Right cardiac atrium (tissue), 5 donors: ENCODE results near the gene GRK1. TPM values are rescaled to one million over a fixed set of nuclear protein-coding genes. Genes with fewer than 3 reads are reported as not detected.

Experiments
- polyA plus RNA-seq: library from polyadenylated mRNA; stranded (reverse); fragments of 200-250 nt; gene quantifications from one replicate; pipeline ENCODE4 v1.2.3, GENCODE V29; 2013
- total RNA-seq, 4 donors: library from RNA; stranded (reverse); fragmentation: NEBNext Ultra II Directional; extraction: Animal tissue kit (Norgen Biotek cat#: 25700); gene quantifications; one replicate each; pipeline ENCODE4 v1.2.1, GENCODE V29; 2021
- donor health status: healthy with polysubstance abuse.
- donor health status: DM: no; HTN: yes; CAD: no.
- donor health status: DM: no; HTN: no; CAD: no.
- donor health status: DM: no; HTN: yes; CAD: no; lungs with severe emphysema.
- donor health status: DM: yes; HTN: yes; CAD: no.

The GRK1 gene
- total and polyA plus RNA-seq, 5 donors: 0.24 to 0.66 (median 0.43) TPM; not detected in 2

Other genes with a start within 250 kb of the GRK1 start
- gene ADPRHL1, start 213.7 kb upstream of the GRK1 start, total RNA-seq: 100 to 1,000 TPM; 320 to 446 (median 375) TPM
- gene ADPRHL1, start 213.7 kb upstream of the GRK1 start, polyA plus RNA-seq: 280 TPM
- gene DCUN1D2, start 176.5 kb upstream of the GRK1 start, total RNA-seq: 100 to 1,000 TPM; 124 to 160 (median 142) TPM
- gene DCUN1D2, start 176.5 kb upstream of the GRK1 start, polyA plus RNA-seq: 91.6 TPM
- 10 to 100 TPM; 48.1 to 54.2 (median 51.1) TPM for gene TFDP1, start 82.5 kb upstream of the GRK1 start, total RNA-seq
- 37.1 TPM for gene TFDP1, start 82.5 kb upstream of the GRK1 start, polyA plus RNA-seq
- gene ATP4B, start 9.0 kb upstream of the GRK1 start, total RNA-seq: not detected
- not detected for gene ATP4B, start 9.0 kb upstream of the GRK1 start, polyA plus RNA-seq
- gene TMEM255B, start 92.0 kb downstream of the GRK1 start, total RNA-seq: 1 to 10 TPM; 6.2 to 9.9 (median 8.8) TPM
- gene TMEM255B, start 92.0 kb downstream of the GRK1 start, polyA plus RNA-seq: 7.8 TPM
- gene GAS6, start 196.9 kb downstream of the GRK1 start, total RNA-seq: 100 to 1,000 TPM; 197 to 213 (median 202) TPM
- gene GAS6, start 196.9 kb downstream of the GRK1 start, polyA plus RNA-seq: 273 TPM